Choroid plexus epithelial cell (primary cell): ENCODE measurements around the gene RTP5.
"Not testable (repeated sequence)": the region's sequence is repeated elsewhere in the genome, so short reads cannot be mapped to it uniquely, and the experiment has no call there.

Source experiments
- DNase-seq: peaks from one replicate; pipeline ENCODE4 v3.0.0-alpha.2; 2010; ENCODE audit warnings: low read depth
- H3K4me3 ChIP-seq: 2 replicates; pipeline ENCODE4 v1.5.1; 2011; ENCODE audit warnings: low read depth, mild to moderate bottlenecking, control low read depth, low read length, moderate library complexity
- CTCF ChIP-seq: conservative IDR thresholded peaks from 2 replicates; pipeline ENCODE4 v1.5.1; 2011; ENCODE audit warnings: low read depth, mild to moderate bottlenecking, control low read depth, inconsistent platforms, low read length, moderate library complexity

RTP5 gene

DNA sequence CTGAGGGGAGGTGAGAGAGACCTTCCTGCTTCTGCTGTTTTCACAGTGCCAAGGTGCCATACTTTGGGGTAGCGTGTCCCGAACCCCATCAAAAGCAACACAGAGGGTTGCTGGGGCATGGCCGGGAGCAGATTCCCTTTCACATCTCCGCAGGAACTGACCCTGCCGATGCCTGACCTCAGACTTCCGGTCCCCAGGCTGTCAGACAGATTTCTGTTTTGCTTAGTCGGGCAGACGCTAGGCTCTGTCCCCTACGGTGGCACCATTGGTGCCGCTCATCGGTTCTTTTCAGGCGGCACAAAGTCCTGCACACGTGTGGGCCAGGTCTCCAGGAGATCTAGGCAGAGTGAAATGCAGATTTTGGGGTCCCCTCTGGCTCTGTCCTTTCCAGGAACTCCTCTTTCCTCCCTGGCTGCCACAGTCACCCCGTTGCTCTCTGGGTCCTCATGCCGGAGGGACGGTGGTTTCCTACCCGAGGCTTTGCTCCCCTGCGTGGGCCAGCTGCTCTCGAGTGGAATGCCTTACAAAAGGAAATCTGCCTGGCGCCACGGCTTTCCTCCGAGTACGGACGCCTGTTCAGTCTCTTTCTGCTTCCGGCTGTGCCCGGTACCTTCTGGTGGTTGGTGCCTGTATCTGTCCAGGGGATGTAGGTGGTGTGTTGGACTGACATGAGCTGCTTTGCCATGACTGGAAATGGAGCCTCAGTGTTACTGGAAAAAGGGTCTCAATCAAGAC lies 39.3 kb downstream of the RTP5 start:
- TF ChIP-seq CTCF: no peak
- no peak for DNase-seq
- H3K4me3 ChIP-seq: no peak overlapping the region

- TF ChIP-seq CTCF: no peak
- H3K4me3 ChIP-seq: no peak overlapping the region
- DNase-seq: no peak
Measured at GRCh38 chr2:241909769-241910168, 40.2 kb downstream of the RTP5 start.

DNA sequence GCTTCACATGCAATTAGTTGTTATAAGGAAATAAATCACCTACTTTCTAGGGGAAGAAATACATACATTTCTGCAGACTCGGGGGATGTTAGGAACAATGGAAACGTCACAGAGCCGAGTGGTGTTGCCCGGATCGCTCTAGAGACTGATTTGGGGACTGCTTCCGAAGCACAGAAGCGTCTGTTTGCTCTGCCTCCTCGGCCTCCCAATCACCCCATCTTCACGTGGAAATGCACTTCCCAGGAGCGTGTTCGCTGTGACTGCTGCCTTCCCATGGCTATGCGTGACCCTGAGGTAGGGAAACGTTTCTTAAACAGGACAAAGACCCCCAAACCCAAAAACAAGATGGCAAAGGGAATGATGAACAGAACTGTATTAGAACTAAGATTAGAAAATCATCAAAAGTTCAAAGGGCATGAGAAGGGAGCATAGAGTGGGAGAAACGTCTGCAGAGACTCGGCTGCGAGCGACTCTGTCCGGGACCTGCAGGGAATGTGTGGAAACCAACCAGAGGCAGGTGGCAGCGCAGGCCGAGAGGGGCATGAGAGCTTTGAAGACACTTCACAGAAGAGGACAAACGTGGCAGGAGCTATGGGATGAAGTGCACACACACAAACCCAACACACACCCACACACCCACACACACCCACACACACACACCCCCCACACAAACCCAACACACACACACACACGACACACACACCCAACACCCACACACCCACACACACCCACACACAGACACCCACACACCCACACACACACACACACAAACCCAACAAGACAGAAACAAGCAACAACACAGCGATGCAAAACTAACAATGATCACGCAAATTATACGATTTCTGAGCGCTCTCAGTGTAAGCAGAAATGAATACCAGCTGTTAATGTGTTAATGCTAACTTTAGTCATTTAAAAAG lies 41.3 kb downstream of the RTP5 start:
- no peak for DNase-seq
- no peak for TF ChIP-seq CTCF
- H3K4me3 ChIP-seq: no peak overlapping the region

- no peak for TF ChIP-seq CTCF
- no peak overlapping the region for H3K4me3 ChIP-seq
- DNase-seq: no peak
Measured at GRCh38 chr2:241911551-241911950, 42.0 kb downstream of the RTP5 start.

DNA sequence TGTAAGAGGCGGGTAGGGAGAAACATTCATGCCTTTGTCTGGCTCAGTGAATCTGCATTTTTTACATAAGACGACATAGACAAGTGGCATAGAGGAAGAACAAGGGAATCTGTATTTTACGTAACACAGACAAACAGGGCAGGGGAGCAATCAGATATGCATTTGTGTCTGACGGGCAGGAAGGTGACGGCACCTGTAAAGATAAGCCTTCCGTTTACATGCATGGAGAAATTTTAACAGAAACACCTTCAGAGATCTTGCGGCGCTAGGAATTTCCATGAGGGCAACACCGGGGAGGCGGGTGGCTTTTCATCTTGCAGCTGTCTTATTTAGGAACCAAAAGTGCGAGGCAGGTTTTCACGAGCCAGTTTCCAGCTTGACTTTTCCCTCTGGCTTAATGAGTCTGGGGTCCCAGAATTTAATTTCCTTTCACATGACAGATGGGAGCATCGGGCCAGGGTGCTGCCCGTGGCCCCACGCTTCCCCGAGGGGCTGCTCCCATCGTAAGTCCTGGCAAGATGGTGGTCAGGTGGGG lies 42.6 kb downstream of the RTP5 start:
- no peak for DNase-seq
- H3K4me3 ChIP-seq: no peak overlapping the region
- TF ChIP-seq CTCF: no peak

DNA sequence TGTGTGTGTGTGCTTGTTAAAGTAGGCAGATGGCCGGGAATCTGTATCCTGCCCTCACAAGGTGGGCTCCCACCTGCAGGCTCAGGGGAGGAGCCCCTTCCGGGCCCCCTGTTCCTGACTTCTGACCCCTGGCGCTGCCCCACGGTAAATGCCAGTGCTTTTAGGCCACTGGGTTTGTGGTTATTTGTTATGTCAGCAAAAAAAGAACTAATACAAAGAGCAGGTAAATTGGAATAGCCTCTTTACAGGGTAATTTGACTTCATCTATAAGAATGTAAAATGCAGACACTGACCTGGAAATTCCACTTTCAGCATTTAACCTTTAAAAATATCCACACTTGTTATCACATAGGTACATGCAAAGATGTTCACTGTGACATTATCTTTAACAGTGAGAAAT lies 44.2 kb downstream of the RTP5 start:
- no peak for DNase-seq
- H3K4me3 ChIP-seq: no peak overlapping the region
- TF ChIP-seq CTCF: no peak

GRCh38 chr2:241914542-241914941 lies 45.0 kb downstream of the RTP5 start:
- H3K4me3 ChIP-seq: no peak overlapping the region
- DNase-seq: no peak
- TF ChIP-seq CTCF: no peak

GRCh38 chr2:241921631-241922030 lies 52.1 kb downstream of the RTP5 start:
- not testable (repeated sequence) for H3K4me3 ChIP-seq, DNase-seq
